Stimulated activated CD4-positive, alpha-beta T cell treated with anti-CD3 and anti-CD28 coated beads, Interleukin-2, amount 100 ng/mL, for 48 hours (primary cell): ENCODE data around the gene CCNL2.

Experiments
- DNase-seq, 2 donors: peaks; one replicate each; pipeline ENCODE4 v3.0.0-alpha.2; 2020

CCNL2 gene

GRCh38 chr1:1354271-1355247 lies 44.6 kb downstream of the CCNL2 start:
- DNase-seq = no peak

- no peak for DNase-seq
Measured at GRCh38 chr1:1353389-1354151, 45.6 kb downstream of the CCNL2 start.

- no peak for DNase-seq
Measured at GRCh38 chr1:1352786-1353388, 46.2 kb downstream of the CCNL2 start.

GRCh38 chr1:1351511-1352427 lies 47.4 kb downstream of the CCNL2 start:
- no peak for DNase-seq

DNA sequence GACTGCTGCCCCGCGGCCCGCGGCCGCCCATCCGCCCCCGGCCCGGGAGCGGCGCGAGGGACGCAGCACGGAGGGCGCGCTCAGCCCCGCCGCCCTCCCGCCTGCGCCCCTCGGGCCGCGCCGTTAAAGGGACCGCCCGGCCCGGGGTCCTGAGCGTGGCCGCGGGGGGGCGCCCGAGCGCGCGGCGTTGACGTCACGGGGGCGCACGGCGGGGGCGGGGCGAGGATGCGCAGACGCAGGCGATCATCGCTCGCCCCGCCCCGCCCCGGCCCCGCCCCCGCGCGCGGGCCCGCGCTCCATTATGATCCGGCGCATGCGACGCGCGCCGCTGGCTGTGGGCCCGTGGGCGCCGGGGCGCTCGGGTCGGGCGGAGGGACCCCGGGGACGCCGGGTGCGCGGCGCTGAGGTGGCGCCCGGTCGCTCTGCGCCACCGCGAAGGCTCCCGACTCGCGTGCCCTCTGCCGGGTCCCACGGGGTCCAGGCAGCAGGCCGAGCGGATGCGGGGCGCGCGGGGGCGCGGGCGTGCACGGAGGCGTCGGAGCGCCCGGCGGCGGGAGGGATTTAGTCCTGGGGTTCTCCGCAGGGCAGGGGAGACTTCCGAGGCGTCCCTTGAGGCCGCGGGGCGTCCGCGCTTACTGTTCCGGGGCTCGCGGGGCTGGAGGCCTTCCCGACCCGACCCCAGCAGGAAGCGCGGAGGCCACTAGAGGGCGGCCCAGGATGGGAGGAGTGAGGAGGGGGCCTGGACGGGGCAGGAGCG lies 49.7 kb downstream of the CCNL2 start, which contains the start of gene DVL1:
Gene DVL1 (minus strand): TSS at position 163 of the 757 bp plus-strand sequence. CDS start 353 bp downstream, outside the sequence.
- DNase-seq = peak; percentile 63 to 76

GRCh38 chr1:1348420-1349255 lies 50.5 kb downstream of the CCNL2 start:
- no peak for DNase-seq

DNA sequence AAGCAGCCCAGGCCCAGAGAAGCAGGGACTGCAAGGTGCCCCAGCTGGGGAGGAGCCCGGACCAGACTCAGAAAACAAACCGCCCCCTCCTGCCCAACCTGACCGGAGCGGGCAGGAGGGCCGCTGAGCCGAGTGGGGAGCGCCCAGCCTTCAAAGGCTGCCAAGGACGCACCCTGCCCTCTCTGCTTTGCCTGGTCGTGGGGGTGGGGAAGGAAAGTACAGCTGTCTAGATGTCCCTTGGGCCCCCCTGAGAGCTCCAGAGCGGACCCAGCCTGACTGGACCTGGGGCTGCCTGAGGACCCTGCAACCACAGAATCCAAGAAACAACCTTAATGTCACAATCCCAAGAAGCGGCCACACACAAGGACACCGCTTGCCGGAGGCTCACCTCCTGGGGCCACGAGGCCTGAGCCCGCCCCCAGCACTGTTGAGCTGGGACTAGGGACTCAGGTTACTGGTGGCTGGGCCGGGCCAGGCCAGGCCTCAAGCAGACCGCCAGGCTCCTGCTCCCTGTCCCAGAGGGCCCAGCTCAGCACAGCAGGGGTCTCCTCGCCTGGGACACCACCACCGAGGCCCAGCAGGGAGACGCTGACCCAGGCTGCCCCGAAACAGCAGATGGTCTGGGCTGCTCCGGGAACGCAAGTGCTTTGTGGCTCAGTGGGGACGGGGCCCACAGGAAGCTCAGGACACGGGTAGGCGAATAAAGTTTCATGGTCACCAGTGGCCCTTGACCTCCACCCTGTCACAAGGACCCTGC lies 51.3 kb downstream of the CCNL2 start:
- no peak for DNase-seq

DNA sequence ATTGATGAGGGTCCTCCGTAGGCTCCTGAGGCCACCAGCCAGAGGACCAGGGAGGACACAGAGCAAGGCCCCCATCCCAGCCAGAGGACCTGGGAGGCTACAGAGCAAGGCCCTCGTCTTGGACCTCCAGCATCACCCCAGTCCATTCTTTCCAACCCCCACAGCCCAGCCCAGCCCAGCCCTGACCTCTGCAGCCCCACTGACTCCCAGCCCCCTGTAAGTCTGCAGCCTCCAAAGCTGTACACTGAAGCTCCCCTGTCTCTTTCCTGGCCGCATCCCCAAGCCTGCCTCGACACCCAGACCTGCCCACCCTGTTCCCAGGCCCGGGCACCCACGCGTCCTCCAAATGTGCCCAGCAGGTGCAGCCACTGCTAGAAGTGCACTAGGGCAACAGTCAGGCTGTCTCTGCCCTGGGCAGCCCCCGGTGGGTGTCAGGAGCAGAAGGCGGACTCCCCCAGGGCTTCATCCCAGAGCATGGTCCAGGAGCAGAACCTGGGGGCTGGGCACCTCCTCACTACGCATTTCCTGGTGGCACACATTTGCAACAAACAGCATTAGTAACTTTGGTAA lies 52.0 kb downstream of the CCNL2 start:
- DNase-seq = no peak

DNA sequence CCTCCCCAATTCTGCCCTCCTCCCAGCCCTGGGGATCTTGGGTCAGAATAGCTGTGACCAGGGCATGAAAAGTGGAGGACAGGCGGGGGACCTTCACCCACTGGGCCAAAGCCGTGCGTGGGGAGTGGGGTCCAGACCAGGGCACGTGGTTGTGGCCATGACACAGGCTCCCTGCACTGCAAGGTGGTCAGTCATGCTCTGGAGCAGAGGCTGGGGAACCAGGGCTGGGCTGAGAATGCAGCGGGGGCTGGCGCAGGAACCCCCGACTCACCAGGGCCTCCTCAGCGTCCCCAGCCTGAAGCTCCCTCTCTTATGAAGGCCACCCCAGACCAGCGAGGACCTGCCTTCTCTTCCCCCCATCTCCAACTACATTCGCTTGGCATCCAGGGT lies 52.6 kb downstream of the CCNL2 start:
- DNase-seq = no peak

DNA sequence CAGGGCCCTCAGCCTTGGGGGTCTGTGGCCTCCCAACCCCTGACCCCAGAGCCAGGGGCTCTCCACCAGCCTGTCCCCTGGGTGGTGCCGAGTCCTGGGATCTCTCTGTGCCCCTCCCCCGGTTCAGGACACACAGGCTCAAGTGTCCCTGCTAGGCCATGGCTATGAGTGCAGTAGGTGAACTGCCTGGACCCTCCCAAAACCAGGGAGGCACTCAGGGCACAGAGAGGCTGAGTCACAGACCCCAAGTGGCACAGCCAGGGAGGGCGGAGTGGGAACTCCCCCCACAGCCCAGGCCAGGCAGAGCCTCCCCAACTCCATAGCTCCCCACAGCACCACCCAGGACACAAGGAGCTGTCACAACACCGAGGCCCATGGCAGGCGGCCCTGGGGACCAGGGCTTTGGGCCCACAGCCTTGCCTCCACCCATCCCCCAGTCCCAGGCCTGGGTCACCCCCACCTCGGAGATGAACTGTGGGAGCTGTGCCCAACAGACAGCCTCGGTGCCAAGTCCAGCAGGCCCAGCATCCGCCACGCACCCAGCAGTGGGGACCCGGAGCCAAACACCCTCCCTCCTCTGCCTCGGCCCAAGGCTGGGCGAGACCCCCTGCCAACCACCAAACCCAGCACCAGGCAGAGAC lies 53.2 kb downstream of the CCNL2 start:
- DNase-seq = no peak

- DNase-seq = no peak
Measured at GRCh38 chr1:1345384-1345783, 53.8 kb downstream of the CCNL2 start.

- DNase-seq = no peak
Measured at GRCh38 chr1:1344655-1345361, 54.3 kb downstream of the CCNL2 start.

- no peak for DNase-seq
Measured at GRCh38 chr1:1343811-1344421, 55.2 kb downstream of the CCNL2 start.

DNA sequence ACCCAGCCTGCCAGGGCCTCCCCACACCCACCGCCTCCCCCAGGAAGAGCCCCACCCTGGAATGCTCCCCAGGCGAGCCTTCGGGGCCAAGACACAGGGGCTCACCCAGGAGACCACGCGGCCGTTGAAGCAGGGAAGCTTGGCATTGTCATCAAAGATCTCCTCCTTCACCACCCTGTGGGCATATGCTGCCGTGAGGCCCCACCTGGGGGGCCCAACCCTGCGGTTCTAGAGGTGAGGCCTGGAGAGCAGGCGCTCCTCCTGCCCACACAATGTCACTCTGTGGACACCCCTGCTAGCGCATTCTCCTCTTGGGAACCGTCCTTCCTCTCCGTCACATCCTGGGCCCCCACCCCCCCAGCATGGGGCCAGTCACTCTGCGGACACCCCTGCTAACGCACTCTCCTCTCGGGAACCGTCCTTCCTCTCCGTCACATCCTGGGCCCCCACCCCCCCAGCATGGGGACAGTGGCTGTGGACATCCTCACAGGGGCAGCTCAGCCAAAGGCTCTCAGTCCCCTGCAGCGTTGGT lies 56.5 kb downstream of the CCNL2 start:
- DNase-seq = no peak

- no peak for DNase-seq
Measured at GRCh38 chr1:1342061-1342562, 57.0 kb downstream of the CCNL2 start.

DNA sequence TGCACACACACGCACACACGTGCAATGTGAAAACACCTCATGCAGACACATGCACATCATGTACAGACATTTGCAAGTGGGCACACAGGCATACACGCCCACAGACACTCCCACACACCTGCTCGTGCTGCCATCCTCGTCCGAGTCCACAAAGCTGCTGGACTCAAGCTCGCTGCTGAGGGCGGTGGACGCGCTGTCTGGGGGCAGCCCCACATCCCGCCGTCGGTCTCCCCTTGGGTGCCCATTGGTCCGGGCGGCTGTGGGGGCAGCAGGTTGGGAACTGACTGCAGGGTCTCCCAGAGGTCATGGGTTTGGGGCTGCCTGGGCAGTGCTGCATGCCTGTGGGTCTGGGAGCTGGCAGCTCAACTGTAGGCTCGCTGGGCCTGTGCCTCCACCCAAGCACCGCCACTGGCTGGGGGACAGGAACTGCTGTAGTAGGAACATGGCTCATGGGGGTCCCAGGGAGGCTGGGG lies 57.5 kb downstream of the CCNL2 start:
- no peak for DNase-seq
